GM18867 (cell line): Measurements from ENCODE around the gene INS.

ENCODE experiments used
- ATAC-seq: cut with Tn5 transposase; IDR thresholded peaks from one replicate; pipeline ENCODE4 v1.9.1; 2021; ENCODE audit warnings: mild to moderate bottlenecking, moderate library complexity; ENCODE audit not compliant: unreplicated experiment

INS gene

GRCh38 chr11:2160736-2161259 lies at the start of gene INS:
TSS of gene INS (minus strand) at chr11:2161209. CDS start at chr11:2160971, 238 bp downstream.
- no peak for ATAC-seq

GRCh38 chr11:2210366-2211112 lies 49.5 kb upstream of the INS start:
- ATAC-seq: no peak

- no peak for ATAC-seq
Measured at GRCh38 chr11:2209900-2210321, 48.9 kb upstream of the INS start.

GRCh38 chr11:2209370-2209801 lies 48.4 kb upstream of the INS start:
- ATAC-seq: no peak

GRCh38 chr11:2208691-2209369 lies 47.8 kb upstream of the INS start:
- no peak for ATAC-seq

- no peak for ATAC-seq
Measured at GRCh38 chr11:2207773-2208621, 47.0 kb upstream of the INS start.

- ATAC-seq: no peak
Measured at GRCh38 chr11:2207212-2207611, 46.2 kb upstream of the INS start.

- no peak for ATAC-seq
Measured at GRCh38 chr11:2205981-2206690, 45.1 kb upstream of the INS start.

GRCh38 chr11:2205214-2205720 lies 44.3 kb upstream of the INS start:
- no peak for ATAC-seq

- ATAC-seq: no peak
Measured at GRCh38 chr11:2204361-2205213, 43.6 kb upstream of the INS start.

GRCh38 chr11:2203440-2204259 lies 42.6 kb upstream of the INS start:
- ATAC-seq: no peak

- ATAC-seq: no peak
Measured at GRCh38 chr11:2202900-2203439, 42.0 kb upstream of the INS start.

GRCh38 chr11:2202071-2202899 lies 41.3 kb upstream of the INS start:
- ATAC-seq: no peak

- no peak for ATAC-seq
Measured at GRCh38 chr11:2201542-2201941, 40.5 kb upstream of the INS start.

- no peak for ATAC-seq
Measured at GRCh38 chr11:2200957-2201519, 40.0 kb upstream of the INS start.

- ATAC-seq: no peak
Measured at GRCh38 chr11:2200536-2200935, 39.5 kb upstream of the INS start.
